ENCODE data around the gene TWIST1. TPM values are rescaled to one million over a fixed set of nuclear protein-coding genes. Genes with fewer than 3 reads are reported as not detected.

TWIST1 gene
- total and polyA plus RNA-seq, 2 of the 13 experiments (the other 11 are each of a cell fraction or from before 2014, with no cell fraction given) = not detected

GRCh38 chr7:19094138-19094537 is 23.3 kb downstream of the TWIST1 start:
- FAIRE-seq (no peak), ATAC-seq (no peak), DNase-seq (ENCODE audit: low spot score) (no peak)
- no peak for TF ChIP-seq CAMTA2 (CRISPR knock-in tag; IDR thresholded peaks at IDR 0.05; ENCODE audit: borderline replicate concordance)
- TF ChIP-seq ZNF10 (CRISPR knock-in tag; IDR thresholded peaks at IDR 0.05; ENCODE audit: borderline replicate concordance, low read depth) = no peak
- no peak for TF ChIP-seq ZNF296 (CRISPR knock-in tag; conservative IDR thresholded peaks at IDR 0.05)
- Histone ChIP-seq H3K27ac (ENCODE audit: extremely low read length, insufficient read depth, low read length) (no peak overlapping the region), H2AFZ (ENCODE audit: low read length) (no peak overlapping the region), H3K4me3 (replicated peaks in 1 of 3; ENCODE audit: insufficient read depth in 1 of 3, low read depth in 2 of 3, low read length in 3 of 3) (no peak overlapping the region), H3K9ac (ENCODE audit: insufficient read depth, low read depth, low read length) (no peak overlapping the region), H4K20me1 (ENCODE audit: insufficient read depth, low read length) (no peaks in the 10 kb centered on the region), H3K4me1 (ENCODE audit: insufficient read depth, low read length) (no peaks in the 10 kb centered on the region), H3K9me3 (ENCODE audit: low read length) (no peaks in the 10 kb centered on the region), H3K27me3 (ENCODE audit: control insufficient read depth in 1 of 2, insufficient read depth in 2 of 2, low read length in 2 of 2) (no peaks in the 10 kb centered on the region), H3K36me3 (replicated peaks in 1 of 2; ENCODE audit: control insufficient read depth in 1 of 2, insufficient read depth in 2 of 2, low read length in 2 of 2) (no peaks in the 10 kb centered on the region), H3K4me2 (ENCODE audit: low read depth, low read length) (no peak overlapping the region), H3K79me2 (ENCODE audit: insufficient read depth, low read length) (no peaks in the 10 kb centered on the region)
- intact Hi-C loops (cut with micrococcal nuclease; ENCODE audit: unreplicated experiment) = no loop called here
- in situ Hi-C loops (cut with HindIII; ENCODE audit: extremely low pct_ligation_motif_present, low pct_unique_long_range_greater_than_20kb) = no loop called here
- POLR2A ChIA-PET = no interaction called here
- 0% methylated on average over 1 of the region's 1 CpG for WGBS (ENCODE audit: low lambda C conversion rate)
- CTCF ChIA-PET (ENCODE audit: low intra/inter-chr PET ratio, low total read pairs) = no interaction called here
- no TSS peak for BruUV-seq (replicated peaks)

- Histone ChIP-seq H2AFZ (ENCODE audit: low read length) (no peak overlapping the region), H3K4me2 (ENCODE audit: low read depth, low read length) (no peak overlapping the region), H3K36me3 (replicated peaks in 1 of 2; ENCODE audit: control insufficient read depth in 1 of 2, insufficient read depth in 2 of 2, low read length in 2 of 2) (no peaks in the 10 kb centered on the region), H3K9me3 (ENCODE audit: low read length) (peaks cover 17% of the 10 kb centered on the region), H3K4me3 (replicated peaks in 1 of 3; ENCODE audit: insufficient read depth in 1 of 3, low read depth in 2 of 3, low read length in 3 of 3) (no peak overlapping the region), H3K27ac (ENCODE audit: extremely low read length, insufficient read depth, low read length) (no peak overlapping the region), H3K27me3 (ENCODE audit: control insufficient read depth in 1 of 2, insufficient read depth in 2 of 2, low read length in 2 of 2) (no peaks in the 10 kb centered on the region), H4K20me1 (ENCODE audit: insufficient read depth, low read length) (no peaks in the 10 kb centered on the region), H3K9ac (ENCODE audit: insufficient read depth, low read depth, low read length) (no peak overlapping the region), H3K4me1 (ENCODE audit: insufficient read depth, low read length) (no peaks in the 10 kb centered on the region), H3K79me2 (ENCODE audit: insufficient read depth, low read length) (no peaks in the 10 kb centered on the region)
- WGBS (ENCODE audit: low lambda C conversion rate) = 32% methylated on average over 6 of the region's 6 CpGs
- TF ChIP-seq MTF2 (CRISPR knock-in tag; IDR thresholded peaks at IDR 0.05; ENCODE audit: borderline replicate concordance) (no peak), MLX (CRISPR knock-in tag; IDR thresholded peaks at IDR 0.05) (no peak), SAP130 (CRISPR knock-in tag; IDR thresholded peaks at IDR 0.05; ENCODE audit: low read depth) (no peak), ZNF891 (CRISPR knock-in tag; IDR thresholded peaks at IDR 0.05) (no peak), TCF7 (IDR thresholded peaks at IDR 0.05; ENCODE audit: low read depth) (no peak), SAFB2 (CRISPR knock-in tag; IDR thresholded peaks at IDR 0.05; ENCODE audit: borderline replicate concordance, low read depth) (no peak), ZNF775 (CRISPR knock-in tag; IDR thresholded peaks at IDR 0.05; ENCODE audit: borderline replicate concordance) (no peak), ZSCAN21 (CRISPR knock-in tag; IDR thresholded peaks at IDR 0.05; ENCODE audit: borderline replicate concordance) (no peak)
- intact Hi-C loops (cut with micrococcal nuclease; ENCODE audit: unreplicated experiment) (no loop called here), in situ Hi-C loops (cut with HindIII; ENCODE audit: extremely low pct_ligation_motif_present, low pct_unique_long_range_greater_than_20kb) (no loop called here)
- BruUV-seq (replicated peaks) = no TSS peak
- DNase-seq (ENCODE audit: low spot score) (no peak), ATAC-seq (no peak), FAIRE-seq (no peak)
- ChIA-PET POLR2A (no interaction called here), CTCF (ENCODE audit: low intra/inter-chr PET ratio, low total read pairs) (no interaction called here)
These were observed 25.8 kb downstream of the TWIST1 start for GRCh38 chr7:19091550-19092200.

All from HepG2 (cell line).